ENCODE data around the gene WWTR1. TPM values are rescaled to one million over a fixed set of nuclear protein-coding genes. Genes with fewer than 3 reads are reported as not detected.

The WWTR1 gene
- total and polyA plus RNA-seq, 2 donors (not counting 3 experiments of a cell fraction or from before 2014, with no cell fraction given), result 210 to 341 TPM

Small RNAs within 50 kb of the gene (small RNA-seq; reads per million reads assigned to genes)
- gene RNU6-1098P (ENCODE audit: insufficient read depth, insufficient read length, low read depth, low replicate concordance), result not detected

Other genes with a start within 250 kb of the WWTR1 start
- not detected in 2 replicates for gene TM4SF4, start 183.3 kb downstream of the WWTR1 start, total RNA-seq
- gene TM4SF4, start 183.3 kb downstream of the WWTR1 start, polyA plus RNA-seq, result not detected in 2 replicates
- gene COMMD2, start 94.5 kb upstream of the WWTR1 start, total RNA-seq, result 42.9 and 51.0 TPM in 2 replicates
- gene COMMD2, start 94.5 kb upstream of the WWTR1 start, polyA plus RNA-seq, result 10.7 and 18.3 TPM in 2 replicates
- gene ANKUB1, start 134.5 kb upstream of the WWTR1 start, total RNA-seq, result not detected in 2 replicates
- gene ANKUB1, start 134.5 kb upstream of the WWTR1 start, polyA plus RNA-seq, result not detected in 2 replicates
- gene RNF13, start 155.2 kb upstream of the WWTR1 start, total RNA-seq, result 27.1 and 29.5 TPM in 2 replicates
- gene RNF13, start 155.2 kb upstream of the WWTR1 start, polyA plus RNA-seq, result 14.8 and 16.4 TPM in 2 replicates